H7 (cell line): ENCODE results near the gene CDK17. TPM values are rescaled to one million over a fixed set of nuclear protein-coding genes. Genes with fewer than 3 reads are reported as not detected.
"Not testable (repeated sequence)": the region's sequence is repeated elsewhere in the genome, so short reads cannot be mapped to it uniquely, and the experiment has no call there.

Experiments used
- DNase-seq: peaks from one replicate; pipeline ENCODE4 v3.0.0; 2012
- H3K27me3 ChIP-seq: 2 replicates; pipeline ENCODE4 v1.6.0; 2011; ENCODE audit warnings: mild to moderate bottlenecking, low read length; ENCODE audit not compliant: control insufficient read depth, insufficient read depth
- H3K36me3 ChIP-seq: replicated peaks from 2 replicates; pipeline ENCODE4 v1.5.1; 2011; ENCODE audit warnings: low read length; ENCODE audit not compliant: control insufficient read depth, insufficient read depth
- H3K4me3 ChIP-seq: 2 replicates; pipeline ENCODE4 v1.5.1; 2011; ENCODE audit warnings: low read depth, mild to moderate bottlenecking, control low read depth, low read length, moderate library complexity; ENCODE audit not compliant: insufficient read depth
- total RNA-seq: library from RNA; depleted of rRNA; stranded (reverse); fragments of >200 nt; shearing (Covaris generic); gene quantifications from 2 replicates; pipeline ENCODE4 v1.2.3, GENCODE V29; 2014

Gene CDK17
- total RNA-seq, 1 experiment from 2014 or later = 25.5 TPM

DNA sequence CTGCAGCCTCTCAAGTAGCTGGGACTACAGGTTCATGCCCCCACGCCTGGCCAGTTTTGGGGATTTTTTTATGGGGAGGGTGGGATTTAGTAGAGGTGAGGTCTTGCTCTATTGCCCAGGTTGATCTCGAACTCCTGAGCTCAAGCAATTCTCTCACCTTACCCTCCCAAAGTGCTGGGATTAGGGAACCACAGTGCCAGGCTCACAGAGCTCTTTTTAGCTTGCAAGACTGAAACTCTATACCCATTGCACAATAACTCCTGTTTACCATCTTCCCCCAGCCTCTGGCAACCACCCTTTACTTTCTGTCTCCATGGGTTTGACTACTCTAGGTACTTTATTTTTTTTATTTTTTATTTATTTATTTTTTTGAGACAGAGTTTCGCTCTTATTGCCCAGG is 25.7 kb upstream of the CDK17 start:
- DNase-seq = no peak
- H3K27me3 ChIP-seq = no peaks in the 10 kb centered on the region

GRCh38 chr12:96425321-96425720 is 25.1 kb upstream of the CDK17 start:
- no peak for DNase-seq
- Histone ChIP-seq H3K36me3 (no peaks in the 10 kb centered on the region), H3K4me3 (no peak overlapping the region), H3K27me3 (no peaks in the 10 kb centered on the region)

More for the DNA sequence above, 25.7 kb upstream of the CDK17 start:
- Histone ChIP-seq H3K36me3 (no peaks in the 10 kb centered on the region), H3K4me3 (no peak overlapping the region)

GRCh38 chr12:96424601-96425000 is 24.4 kb upstream of the CDK17 start:
- H3K4me3 ChIP-seq = no peak overlapping the region
- no peak for DNase-seq
- H3K27me3 ChIP-seq = no peaks in the 10 kb centered on the region
- no peaks in the 10 kb centered on the region for H3K36me3 ChIP-seq

- no peaks in the 10 kb centered on the region for H3K27me3 ChIP-seq
- H3K4me3 ChIP-seq = no peak overlapping the region
- H3K36me3 ChIP-seq = no peaks in the 10 kb centered on the region
- no peak for DNase-seq
These were observed 22.0 kb upstream of the CDK17 start for GRCh38 chr12:96422192-96422591.

- Histone ChIP-seq H3K27me3 (no peaks in the 10 kb centered on the region), H3K4me3 (no peak overlapping the region), H3K36me3 (no peaks in the 10 kb centered on the region)
- no peak for DNase-seq
These were observed 20.8 kb upstream of the CDK17 start for GRCh38 chr12:96421014-96421413.

DNA sequence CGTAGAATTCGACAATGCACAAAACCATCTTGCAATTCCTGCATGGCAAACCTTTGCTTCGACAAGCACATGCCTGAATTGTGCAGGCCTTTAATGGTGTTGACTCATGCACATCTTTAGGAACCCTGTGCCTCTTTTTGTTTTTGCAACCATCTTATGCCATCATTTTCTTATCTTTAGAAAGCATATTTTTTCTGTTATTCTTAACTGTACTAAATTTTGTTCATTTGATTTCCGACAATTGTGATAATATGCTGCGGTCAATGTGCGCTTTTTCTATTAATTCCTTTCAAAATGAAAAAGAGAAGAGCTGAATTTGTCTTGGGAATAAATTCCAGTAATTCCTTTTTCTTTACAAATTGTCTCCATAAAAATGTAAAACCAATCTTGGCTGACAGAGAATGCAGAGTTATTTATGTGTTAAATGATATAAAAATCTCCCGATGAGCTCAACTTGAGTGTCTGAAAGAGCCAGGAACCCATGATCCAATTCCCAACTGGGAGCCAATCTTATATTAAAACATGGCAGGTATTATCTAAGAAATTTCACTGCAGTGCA is 20.1 kb upstream of the CDK17 start:
- Histone ChIP-seq H3K36me3 (no peaks in the 10 kb centered on the region), H3K4me3 (no peak overlapping the region), H3K27me3 (no peaks in the 10 kb centered on the region)
- no peak for DNase-seq

GRCh38 chr12:96419576-96420276 is 19.5 kb upstream of the CDK17 start:
- no peaks in the 10 kb centered on the region for H3K27me3 ChIP-seq
- H3K4me3 ChIP-seq = no peak overlapping the region
- H3K36me3 ChIP-seq = no peaks in the 10 kb centered on the region
- no peak for DNase-seq

- DNase-seq, H3K4me3 ChIP-seq, H3K27me3 ChIP-seq, H3K36me3 ChIP-seq: not testable (repeated sequence)
These were observed 17.4 kb upstream of the CDK17 start for GRCh38 chr12:96417688-96418087.

DNA sequence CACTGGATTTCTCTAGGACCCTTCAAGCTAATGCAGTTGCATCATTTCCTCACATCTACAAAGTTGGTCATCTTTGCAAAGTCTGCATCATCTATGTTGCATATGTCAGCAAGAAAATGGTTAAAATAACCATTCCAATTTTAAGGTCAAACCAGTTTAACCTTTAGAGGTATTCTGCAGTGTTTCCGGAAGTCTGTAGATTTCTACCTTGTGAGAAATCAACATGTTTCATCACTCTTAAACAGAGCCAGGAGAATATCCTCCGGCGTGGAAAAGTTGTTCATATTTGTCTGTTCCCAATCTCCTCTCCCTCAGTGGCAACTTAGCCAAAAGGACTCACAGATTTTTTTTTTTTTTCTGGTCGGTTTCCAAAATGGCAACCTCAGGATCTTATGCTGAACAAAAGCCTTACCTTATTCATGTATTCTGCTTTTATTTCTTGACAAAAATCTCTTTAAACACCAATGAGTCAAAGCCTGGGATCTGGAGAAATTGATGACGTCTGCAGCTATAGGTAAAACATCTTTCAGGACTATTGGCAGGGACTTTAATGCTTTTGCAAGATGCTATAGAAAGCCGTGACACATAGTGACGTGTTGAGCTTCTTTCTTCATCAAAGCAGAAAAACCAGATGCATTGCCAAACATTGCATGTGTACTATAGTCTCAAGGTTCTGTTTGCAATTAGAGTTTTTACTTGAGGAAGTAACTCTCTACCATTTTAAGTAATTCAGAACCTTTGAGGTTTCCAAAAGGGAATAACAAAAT is 16.0 kb upstream of the CDK17 start:
- no peak overlapping the region for H3K4me3 ChIP-seq
- H3K36me3 ChIP-seq = no peaks in the 10 kb centered on the region
- DNase-seq = no peak
- no peaks in the 10 kb centered on the region for H3K27me3 ChIP-seq

GRCh38 chr12:96414637-96415036 is 14.4 kb upstream of the CDK17 start:
- Histone ChIP-seq H3K27me3 (no peaks in the 10 kb centered on the region), H3K36me3 (no peaks in the 10 kb centered on the region), H3K4me3 (no peak overlapping the region)
- no peak for DNase-seq

DNA sequence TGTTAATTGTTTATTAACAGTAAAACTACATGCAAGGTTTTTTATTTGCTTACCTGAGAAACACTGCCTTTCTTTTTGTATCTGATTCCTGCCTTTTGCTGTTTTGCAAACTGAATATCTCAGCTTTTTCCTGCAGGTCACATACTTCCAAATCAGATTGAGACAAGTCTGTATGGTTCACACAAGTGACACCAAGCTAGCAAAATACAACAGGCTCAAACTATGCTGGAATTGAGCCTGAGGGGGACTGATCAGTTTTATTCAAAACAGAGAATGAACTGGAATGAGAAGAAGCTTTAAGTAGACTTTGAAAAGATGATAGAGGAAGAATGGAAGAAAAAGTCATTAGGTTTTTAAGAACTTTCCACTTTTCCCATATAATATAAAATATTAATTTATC is 12.2 kb upstream of the CDK17 start:
- Histone ChIP-seq H3K27me3 (no peaks in the 10 kb centered on the region), H3K36me3 (no peaks in the 10 kb centered on the region), H3K4me3 (no peak overlapping the region)
- DNase-seq = no peak

- Histone ChIP-seq H3K36me3 (no peaks in the 10 kb centered on the region), H3K4me3 (no peak overlapping the region), H3K27me3 (no peaks in the 10 kb centered on the region)
- no peak for DNase-seq
These were observed 9.5 kb upstream of the CDK17 start for GRCh38 chr12:96409731-96410130.

DNA sequence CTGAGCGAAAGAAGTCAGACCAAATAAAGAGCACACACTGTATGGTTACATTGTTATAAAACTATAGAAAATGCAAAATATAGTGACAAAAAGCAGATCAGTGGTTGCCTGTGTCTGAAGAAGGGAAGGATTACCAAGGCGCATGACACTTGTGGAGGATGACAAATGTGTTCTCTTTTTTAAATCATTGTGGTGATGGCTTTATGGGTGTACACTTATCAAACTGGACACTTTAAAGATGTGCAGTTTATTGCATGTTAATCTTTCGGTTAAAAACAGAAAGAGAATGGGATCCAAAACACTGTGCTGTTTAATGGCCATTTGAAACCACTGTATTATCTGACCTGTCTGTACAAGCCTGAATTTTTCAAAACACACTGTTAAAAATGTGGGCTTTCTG is 8.8 kb upstream of the CDK17 start:
- DNase-seq = no peak
- no peaks in the 10 kb centered on the region for H3K27me3 ChIP-seq
- no peaks in the 10 kb centered on the region for H3K36me3 ChIP-seq
- no peak overlapping the region for H3K4me3 ChIP-seq

- not testable (repeated sequence) for DNase-seq, H3K4me3 ChIP-seq, H3K36me3 ChIP-seq, H3K27me3 ChIP-seq
These were observed 7.3 kb upstream of the CDK17 start for GRCh38 chr12:96407429-96408097.

DNA sequence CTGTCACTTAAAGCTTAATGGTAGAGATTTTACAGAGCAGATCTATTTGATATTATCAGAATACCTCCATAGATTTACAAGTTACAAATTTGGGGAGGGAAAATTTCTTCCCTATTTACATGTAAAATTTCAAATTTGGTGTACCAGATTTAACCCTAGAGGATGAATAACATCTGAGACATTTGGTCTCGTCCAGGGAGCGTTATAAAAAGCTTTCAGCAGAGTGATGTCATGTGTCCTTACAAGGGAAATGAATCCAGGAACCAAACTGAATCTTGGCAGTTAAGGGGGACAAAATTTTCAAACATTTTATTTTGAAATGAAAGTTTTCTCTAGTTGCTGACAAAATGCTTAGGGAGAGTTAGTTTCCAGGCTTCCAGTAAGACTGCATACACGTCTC is 4.5 kb upstream of the CDK17 start:
- no peak for DNase-seq
- Histone ChIP-seq H3K36me3 (no peaks in the 10 kb centered on the region), H3K4me3 (no peak overlapping the region), H3K27me3 (no peaks in the 10 kb centered on the region)
